ENCODE results near the gene FITM1.

DNA sequence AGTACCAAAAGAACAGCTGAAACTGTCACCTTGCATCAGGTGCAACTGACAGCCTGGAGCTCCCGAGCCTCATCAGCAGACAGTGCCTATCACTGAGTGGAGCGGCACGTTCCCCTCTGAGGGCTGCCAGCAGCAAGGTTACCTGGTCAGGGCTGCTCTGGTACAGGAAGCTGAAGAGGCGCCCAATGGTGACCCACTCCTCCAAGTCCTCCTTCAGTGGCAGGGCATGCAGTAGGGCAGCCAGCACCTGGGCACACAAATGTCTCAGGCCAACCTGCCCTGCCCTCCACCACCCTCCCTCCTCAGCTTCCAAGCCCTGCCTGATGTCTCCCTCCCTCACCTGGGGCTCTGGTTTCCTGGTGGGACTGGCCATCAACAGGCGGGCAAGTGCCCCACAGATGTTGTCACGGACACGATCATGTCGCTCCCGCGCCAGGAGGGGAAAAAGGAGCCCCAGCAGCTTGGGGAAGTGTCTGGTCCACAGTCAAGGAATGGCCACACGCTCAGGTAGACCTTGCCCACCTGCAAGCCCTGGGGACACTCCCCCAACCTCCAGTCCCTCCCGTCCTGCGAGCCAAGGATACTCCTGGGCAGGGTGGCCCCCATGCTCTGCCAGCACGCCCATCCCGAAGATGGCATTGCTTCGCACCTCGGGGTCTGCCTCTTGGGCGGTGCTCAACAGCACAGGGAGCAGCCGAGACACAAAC, 51.1 kb downstream of the FITM1 start:
- TF ChIP-seq, protein P1, sequence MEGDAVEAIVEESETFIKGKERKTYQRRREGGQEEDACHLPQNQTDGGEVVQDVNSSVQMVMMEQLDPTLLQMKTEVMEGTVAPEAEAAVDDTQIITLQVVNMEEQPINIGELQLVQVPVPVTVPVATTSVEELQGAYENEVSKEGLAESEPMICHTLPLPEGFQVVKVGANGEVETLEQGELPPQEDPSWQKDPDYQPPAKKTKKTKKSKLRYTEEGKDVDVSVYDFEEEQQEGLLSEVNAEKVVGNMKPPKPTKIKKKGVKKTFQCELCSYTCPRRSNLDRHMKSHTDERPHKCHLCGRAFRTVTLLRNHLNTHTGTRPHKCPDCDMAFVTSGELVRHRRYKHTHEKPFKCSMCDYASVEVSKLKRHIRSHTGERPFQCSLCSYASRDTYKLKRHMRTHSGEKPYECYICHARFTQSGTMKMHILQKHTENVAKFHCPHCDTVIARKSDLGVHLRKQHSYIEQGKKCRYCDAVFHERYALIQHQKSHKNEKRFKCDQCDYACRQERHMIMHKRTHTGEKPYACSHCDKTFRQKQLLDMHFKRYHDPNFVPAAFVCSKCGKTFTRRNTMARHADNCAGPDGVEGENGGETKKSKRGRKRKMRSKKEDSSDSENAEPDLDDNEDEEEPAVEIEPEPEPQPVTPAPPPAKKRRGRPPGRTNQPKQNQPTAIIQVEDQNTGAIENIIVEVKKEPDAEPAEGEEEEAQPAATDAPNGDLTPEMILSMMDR (IDR thresholded peaks at IDR 0.05), result no peak
- TF ChIP-seq TCF7L2 (IDR thresholded peaks at IDR 0.05; ENCODE audit: low read depth, low read length) (no peak), POLR2AphosphoS5 (IDR thresholded peaks at IDR 0.05; ENCODE audit: low read depth, low read length) (no peak; the same call in 1 of the 2 replicates)
- TF ChIP-seq, protein P2, sequence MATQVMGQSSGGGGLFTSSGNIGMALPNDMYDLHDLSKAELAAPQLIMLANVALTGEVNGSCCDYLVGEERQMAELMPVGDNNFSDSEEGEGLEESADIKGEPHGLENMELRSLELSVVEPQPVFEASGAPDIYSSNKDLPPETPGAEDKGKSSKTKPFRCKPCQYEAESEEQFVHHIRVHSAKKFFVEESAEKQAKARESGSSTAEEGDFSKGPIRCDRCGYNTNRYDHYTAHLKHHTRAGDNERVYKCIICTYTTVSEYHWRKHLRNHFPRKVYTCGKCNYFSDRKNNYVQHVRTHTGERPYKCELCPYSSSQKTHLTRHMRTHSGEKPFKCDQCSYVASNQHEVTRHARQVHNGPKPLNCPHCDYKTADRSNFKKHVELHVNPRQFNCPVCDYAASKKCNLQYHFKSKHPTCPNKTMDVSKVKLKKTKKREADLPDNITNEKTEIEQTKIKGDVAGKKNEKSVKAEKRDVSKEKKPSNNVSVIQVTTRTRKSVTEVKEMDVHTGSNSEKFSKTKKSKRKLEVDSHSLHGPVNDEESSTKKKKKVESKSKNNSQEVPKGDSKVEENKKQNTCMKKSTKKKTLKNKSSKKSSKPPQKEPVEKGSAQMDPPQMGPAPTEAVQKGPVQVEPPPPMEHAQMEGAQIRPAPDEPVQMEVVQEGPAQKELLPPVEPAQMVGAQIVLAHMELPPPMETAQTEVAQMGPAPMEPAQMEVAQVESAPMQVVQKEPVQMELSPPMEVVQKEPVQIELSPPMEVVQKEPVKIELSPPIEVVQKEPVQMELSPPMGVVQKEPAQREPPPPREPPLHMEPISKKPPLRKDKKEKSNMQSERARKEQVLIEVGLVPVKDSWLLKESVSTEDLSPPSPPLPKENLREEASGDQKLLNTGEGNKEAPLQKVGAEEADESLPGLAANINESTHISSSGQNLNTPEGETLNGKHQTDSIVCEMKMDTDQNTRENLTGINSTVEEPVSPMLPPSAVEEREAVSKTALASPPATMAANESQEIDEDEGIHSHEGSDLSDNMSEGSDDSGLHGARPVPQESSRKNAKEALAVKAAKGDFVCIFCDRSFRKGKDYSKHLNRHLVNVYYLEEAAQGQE (IDR thresholded peaks at IDR 0.05; ENCODE audit: insufficient read depth in 1 of 2, low read depth in 2 of 2, low read length in 1 of 2), result no peak

All from Panc1 (cell line).